Measurements from ENCODE around the gene SORCS1. TPM values are rescaled to one million over a fixed set of nuclear protein-coding genes. Genes with fewer than 3 reads are reported as not detected.

Gene SORCS1
- total RNA-seq, 4 donors from 2014 or later: 34.3 to 85.0 (median 49.3) TPM

DNA sequence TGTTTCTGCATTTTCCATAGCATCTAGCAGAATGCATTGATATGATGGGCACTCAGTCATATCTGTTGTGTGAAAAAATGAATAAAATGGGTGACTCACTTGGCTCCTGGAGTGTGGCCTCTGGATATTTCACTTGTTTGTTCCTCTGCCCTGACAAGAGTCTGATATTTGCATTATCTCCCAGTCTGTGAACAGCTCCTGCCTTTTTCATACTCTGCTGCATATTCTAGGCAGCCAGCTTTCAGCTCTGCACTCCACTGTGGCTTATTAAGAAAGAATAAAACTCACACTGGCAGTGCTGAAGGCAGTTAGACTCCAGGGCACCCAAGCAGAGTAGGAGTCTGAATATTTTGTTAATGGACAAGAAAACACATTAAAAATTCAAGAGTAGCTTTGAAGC, 623.9 kb downstream of the SORCS1 start:
- Histone ChIP-seq H3K9me3 (no peaks in the 10 kb centered on the region), H3K4me3 (no peak overlapping the region), H3K4me1 (no peaks in the 10 kb centered on the region), H3K27me3 (no peaks in the 10 kb centered on the region), H3K36me3 (no peaks in the 10 kb centered on the region), H3K27ac (no peak overlapping the region)
- TF ChIP-seq, protein P1, sequence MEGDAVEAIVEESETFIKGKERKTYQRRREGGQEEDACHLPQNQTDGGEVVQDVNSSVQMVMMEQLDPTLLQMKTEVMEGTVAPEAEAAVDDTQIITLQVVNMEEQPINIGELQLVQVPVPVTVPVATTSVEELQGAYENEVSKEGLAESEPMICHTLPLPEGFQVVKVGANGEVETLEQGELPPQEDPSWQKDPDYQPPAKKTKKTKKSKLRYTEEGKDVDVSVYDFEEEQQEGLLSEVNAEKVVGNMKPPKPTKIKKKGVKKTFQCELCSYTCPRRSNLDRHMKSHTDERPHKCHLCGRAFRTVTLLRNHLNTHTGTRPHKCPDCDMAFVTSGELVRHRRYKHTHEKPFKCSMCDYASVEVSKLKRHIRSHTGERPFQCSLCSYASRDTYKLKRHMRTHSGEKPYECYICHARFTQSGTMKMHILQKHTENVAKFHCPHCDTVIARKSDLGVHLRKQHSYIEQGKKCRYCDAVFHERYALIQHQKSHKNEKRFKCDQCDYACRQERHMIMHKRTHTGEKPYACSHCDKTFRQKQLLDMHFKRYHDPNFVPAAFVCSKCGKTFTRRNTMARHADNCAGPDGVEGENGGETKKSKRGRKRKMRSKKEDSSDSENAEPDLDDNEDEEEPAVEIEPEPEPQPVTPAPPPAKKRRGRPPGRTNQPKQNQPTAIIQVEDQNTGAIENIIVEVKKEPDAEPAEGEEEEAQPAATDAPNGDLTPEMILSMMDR (IDR thresholded peaks at IDR 0.05): no peak
- TF ChIP-seq POLR2A (IDR thresholded peaks at IDR 0.05) (no peak), EP300 (IDR thresholded peaks at IDR 0.05) (no peak)
- DNase-seq (ENCODE audit: low spot score in 2 of 2): no peak

DNA sequence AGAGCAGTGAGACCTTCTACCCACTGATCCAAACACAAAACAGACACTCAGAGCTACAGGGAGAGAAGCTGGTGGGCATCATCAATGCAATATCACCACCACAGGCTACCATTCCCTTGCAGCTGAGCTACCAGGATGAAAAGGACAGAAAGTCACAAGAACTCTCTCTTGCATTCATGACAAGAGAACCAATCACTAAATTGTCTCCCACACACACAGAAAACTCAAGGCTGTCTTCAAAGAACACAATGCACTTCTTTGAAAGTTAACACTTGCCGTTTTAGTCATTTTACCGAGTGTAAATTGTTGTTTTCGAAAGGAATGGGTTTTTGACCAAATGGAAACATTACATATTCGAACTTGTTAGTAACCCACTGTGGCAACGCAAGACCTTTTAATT, 626.6 kb downstream of the SORCS1 start:
- 47 to 59% methylated on average over 5 of the region's 5 CpGs for WGBS, 2 donors
- TF ChIP-seq, protein P1 (IDR thresholded peaks at IDR 0.05): no peak
- TF ChIP-seq POLR2A (IDR thresholded peaks at IDR 0.05) (no peak), EP300 (IDR thresholded peaks at IDR 0.05) (no peak)
- H3K4me3 ChIP-seq: no peak overlapping the region
- H3K9me3 ChIP-seq: no peaks in the 10 kb centered on the region
- no peaks in the 10 kb centered on the region for H3K36me3 ChIP-seq
- no peaks in the 10 kb centered on the region for H3K4me1 ChIP-seq
- H3K27ac ChIP-seq: no peak overlapping the region
- H3K27me3 ChIP-seq: no peaks in the 10 kb centered on the region
- DNase-seq (ENCODE audit: low spot score in 2 of 2): no peak

- H3K27me3 ChIP-seq: no peaks in the 10 kb centered on the region
- H3K4me1 ChIP-seq: no peaks in the 10 kb centered on the region
- DNase-seq (ENCODE audit: low spot score in 2 of 2): no peak
- TF ChIP-seq, protein P1 (IDR thresholded peaks at IDR 0.05): no peak
- TF ChIP-seq EP300 (IDR thresholded peaks at IDR 0.05): no peak
- TF ChIP-seq POLR2A (IDR thresholded peaks at IDR 0.05): no peak
- 70 to 71% methylated on average over 5 of the region's 5 CpGs for WGBS, 2 donors
- H3K9me3 ChIP-seq: no peaks in the 10 kb centered on the region
- H3K4me3 ChIP-seq: no peak overlapping the region
- H3K27ac ChIP-seq: no peak overlapping the region
- no peaks in the 10 kb centered on the region for H3K36me3 ChIP-seq
Observed at GRCh38 chr10:106535304-106535953, 629.1 kb downstream of the SORCS1 start.

DNA sequence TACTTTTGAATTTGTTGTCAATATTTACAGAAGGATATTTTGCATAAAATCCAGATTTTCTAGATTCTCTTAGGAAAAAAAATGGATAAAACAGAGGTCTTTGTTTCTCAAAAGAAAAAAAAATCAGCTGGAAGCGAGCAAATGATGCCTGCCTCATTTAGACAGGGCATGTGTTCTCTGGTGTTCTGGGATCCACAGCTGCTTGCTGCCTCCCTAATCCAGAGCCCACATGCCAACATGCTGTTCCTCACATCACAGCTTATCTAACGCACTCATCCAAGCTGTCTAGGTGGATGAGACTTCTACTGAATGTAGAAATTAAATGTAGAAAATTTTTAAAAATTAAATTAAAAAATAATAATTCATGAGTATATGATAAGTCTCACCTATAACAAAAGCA, 630.1 kb downstream of the SORCS1 start:
- no peak overlapping the region for H3K4me3 ChIP-seq
- no peaks in the 10 kb centered on the region for H3K36me3 ChIP-seq
- H3K4me1 ChIP-seq: no peaks in the 10 kb centered on the region
- no peaks in the 10 kb centered on the region for H3K27me3 ChIP-seq
- H3K27ac ChIP-seq: no peak overlapping the region
- DNase-seq (ENCODE audit: low spot score in 2 of 2): no peak
- no peaks in the 10 kb centered on the region for H3K9me3 ChIP-seq
- TF ChIP-seq, protein P1 (IDR thresholded peaks at IDR 0.05): no peak
- TF ChIP-seq EP300 (IDR thresholded peaks at IDR 0.05) (no peak), POLR2A (IDR thresholded peaks at IDR 0.05) (no peak)
- 69 to 78% methylated on average over 2 of the region's 2 CpGs for WGBS, 2 donors

- no peak for TF ChIP-seq EP300 (IDR thresholded peaks at IDR 0.05)
- TF ChIP-seq POLR2A (IDR thresholded peaks at IDR 0.05): no peak
- TF ChIP-seq, protein P1 (IDR thresholded peaks at IDR 0.05): no peak
- H3K27me3 ChIP-seq: no peaks in the 10 kb centered on the region
Observed at GRCh38 chr10:106528702-106529101, 635.8 kb downstream of the SORCS1 start.

More at GRCh38 chr10:106528702-106529101, 635.8 kb downstream of the SORCS1 start:
- H3K9me3 ChIP-seq: no peaks in the 10 kb centered on the region
- 93 to 96% methylated on average over 2 of the region's 2 CpGs for WGBS, 2 donors
- no peak for DNase-seq (ENCODE audit: low spot score in 2 of 2)
- H3K4me3 ChIP-seq: no peak overlapping the region
- H3K36me3 ChIP-seq: no peaks in the 10 kb centered on the region
- H3K4me1 ChIP-seq: no peaks in the 10 kb centered on the region
- no peak overlapping the region for H3K27ac ChIP-seq

All from tibial nerve (tissue), 4 donors.